Activated CD8-positive, alpha-beta T cell treated with anti-CD3 and anti-CD28 coated beads for 36 hours (primary cell): ENCODE data around the gene ANKS1B. TPM values are rescaled to one million over a fixed set of nuclear protein-coding genes. Genes with fewer than 3 reads are reported as not detected.

Experiments used
- ATAC-seq: fragments of 200-7000 bp; cut with Tn5 transposase; one replicate; pipeline ENCODE4 v1.10.0; 2021; ENCODE audit warnings: mild to moderate bottlenecking, moderate library complexity
- CTCF ChIA-PET: fragments of 350-600 bp; sonication (Branson Sonifier 250); formaldehyde crosslinking; loops from one replicate; lab custom pipeline; 2021; ENCODE audit warnings: antibody characterized with exemption; lab: Charles Lee
- POLR2A ChIA-PET: fragments of 350-600 bp; sonication (Branson Sonifier 250); formaldehyde crosslinking; loops from one replicate; lab custom pipeline; 2021; ENCODE audit warnings: antibody characterized with exemption; lab: Charles Lee
- DNase-seq: peaks from one replicate; pipeline ENCODE4 v3.0.0-alpha.2; 2020
- H3K27ac Mint-ChIP-seq: one replicate; pipeline ENCODE4 v1.8.0; 2021; ENCODE audit warnings: mild to moderate bottlenecking, mixed read lengths
- H3K27me3 Mint-ChIP-seq: one replicate; pipeline ENCODE4 v1.8.0; 2021; ENCODE audit warnings: mixed read lengths
- H3K36me3 Mint-ChIP-seq: one replicate; pipeline ENCODE4 v1.8.0; 2021; ENCODE audit warnings: low read depth, mixed read lengths
- H3K4me1 Mint-ChIP-seq: one replicate; pipeline ENCODE4 v1.8.0; 2021; ENCODE audit warnings: low read depth, mixed read lengths
- H3K4me3 Mint-ChIP-seq: one replicate; pipeline ENCODE4 v1.8.0; 2021; ENCODE audit warnings: mild to moderate bottlenecking, moderate library complexity, mixed read lengths
- H3K9me3 Mint-ChIP-seq: one replicate; pipeline ENCODE4 v1.8.0; 2021; ENCODE audit warnings: mixed read lengths
- intact Hi-C: fragments of 100-400 bp; cut with micrococcal nuclease; formaldehyde crosslinking; loops from one replicate; pipeline ENCODE4 v1.10.0; 2022
- total RNA-seq, 2 experiments: library from RNA; stranded (reverse); gene quantifications; one replicate each; pipeline ENCODE4 v1.2.3, GENCODE V29; 2021
- TF ChIP-seq, protein P1 (sequence below): fragments of 200-600 bp; IDR thresholded peaks from one replicate; pipeline ENCODE4 v1.8.0; 2022; ENCODE audit warnings: antibody characterized with exemption, mild to moderate bottlenecking

The ANKS1B gene
- total RNA-seq, 2 experiments from 2014 or later, result 0.54 TPM; not detected in 1

DNA sequence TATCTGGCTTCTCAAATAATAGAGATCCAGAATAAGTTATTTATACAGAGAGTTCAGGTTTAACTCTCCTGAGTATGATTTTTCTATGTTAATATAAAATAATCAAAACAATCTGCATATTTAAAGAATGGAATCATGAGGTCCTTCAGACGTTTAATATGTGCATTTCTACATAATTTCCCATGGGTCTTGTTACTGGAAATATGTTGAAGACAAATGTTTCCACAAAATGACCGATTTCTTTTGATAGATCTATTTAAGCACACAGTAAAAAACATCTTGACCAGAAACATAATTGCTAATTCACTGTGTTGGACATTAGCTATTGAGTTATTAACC is 957.7 kb downstream of the ANKS1B start:
- ChIA-PET POLR2A (no interaction called here), CTCF (interaction anchor here (1.4 kb wide), 1 partner anchor 17 kb away, joined by 3 read pairs; no protein-coding TSS in a partner anchor)
- no peaks in the 10 kb centered on the region for H3K9me3 Mint-ChIP-seq
- DNase-seq (no peak), ATAC-seq (no peak)
- no peak overlapping the region for H3K27ac Mint-ChIP-seq
- no peaks in the 10 kb centered on the region for H3K4me1 Mint-ChIP-seq
- no peak overlapping the region for H3K4me3 Mint-ChIP-seq
- no peaks in the 10 kb centered on the region for H3K36me3 Mint-ChIP-seq
- TF ChIP-seq, protein P1, sequence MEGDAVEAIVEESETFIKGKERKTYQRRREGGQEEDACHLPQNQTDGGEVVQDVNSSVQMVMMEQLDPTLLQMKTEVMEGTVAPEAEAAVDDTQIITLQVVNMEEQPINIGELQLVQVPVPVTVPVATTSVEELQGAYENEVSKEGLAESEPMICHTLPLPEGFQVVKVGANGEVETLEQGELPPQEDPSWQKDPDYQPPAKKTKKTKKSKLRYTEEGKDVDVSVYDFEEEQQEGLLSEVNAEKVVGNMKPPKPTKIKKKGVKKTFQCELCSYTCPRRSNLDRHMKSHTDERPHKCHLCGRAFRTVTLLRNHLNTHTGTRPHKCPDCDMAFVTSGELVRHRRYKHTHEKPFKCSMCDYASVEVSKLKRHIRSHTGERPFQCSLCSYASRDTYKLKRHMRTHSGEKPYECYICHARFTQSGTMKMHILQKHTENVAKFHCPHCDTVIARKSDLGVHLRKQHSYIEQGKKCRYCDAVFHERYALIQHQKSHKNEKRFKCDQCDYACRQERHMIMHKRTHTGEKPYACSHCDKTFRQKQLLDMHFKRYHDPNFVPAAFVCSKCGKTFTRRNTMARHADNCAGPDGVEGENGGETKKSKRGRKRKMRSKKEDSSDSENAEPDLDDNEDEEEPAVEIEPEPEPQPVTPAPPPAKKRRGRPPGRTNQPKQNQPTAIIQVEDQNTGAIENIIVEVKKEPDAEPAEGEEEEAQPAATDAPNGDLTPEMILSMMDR, result no peak
- peaks cover 3% of the 10 kb centered on the region for H3K27me3 Mint-ChIP-seq
- intact Hi-C loops, result no loop called here

DNA sequence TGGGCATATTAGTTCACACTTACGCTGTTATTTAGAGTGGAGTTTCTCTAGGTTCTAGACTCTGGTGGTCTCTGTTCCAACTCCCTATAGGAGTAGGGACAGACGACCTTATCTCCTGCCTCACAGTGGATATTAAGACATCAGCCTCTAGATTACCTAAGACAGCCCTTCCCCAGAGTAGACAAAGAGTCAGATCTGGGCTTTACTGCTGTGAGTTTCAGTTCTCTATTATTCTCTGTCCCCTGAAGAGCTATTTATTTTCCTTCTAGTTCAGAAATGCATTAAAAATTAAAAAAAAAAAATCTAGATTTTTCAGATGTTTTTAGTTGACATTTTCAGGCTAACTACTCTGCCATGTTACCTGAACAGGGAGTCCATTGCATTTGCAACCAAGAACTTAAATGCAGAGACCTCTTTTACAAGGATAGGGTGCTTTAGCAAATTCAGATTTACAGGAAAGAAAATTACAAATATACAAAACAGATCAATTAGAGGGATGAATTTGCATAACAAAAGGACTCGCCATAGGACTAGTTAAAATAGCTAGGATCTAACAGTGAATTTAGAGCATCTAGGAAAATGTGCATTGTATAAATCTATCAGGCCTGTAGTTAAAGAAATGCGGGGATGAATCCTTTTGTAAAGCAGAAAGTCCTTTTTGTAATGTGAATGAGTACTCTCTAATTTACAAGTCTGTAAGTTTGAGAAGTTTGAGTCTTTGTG is 958.2 kb downstream of the ANKS1B start:
- no peak overlapping the region for H3K27ac Mint-ChIP-seq
- ATAC-seq, result no peak
- intact Hi-C loops, result no loop called here
- POLR2A ChIA-PET, result no interaction called here
- no peak for DNase-seq
- no peaks in the 10 kb centered on the region for H3K36me3 Mint-ChIP-seq
- H3K4me3 Mint-ChIP-seq, result no peak overlapping the region
- H3K4me1 Mint-ChIP-seq, result no peaks in the 10 kb centered on the region
- TF ChIP-seq, protein P1, result no peak
- no peaks in the 10 kb centered on the region for H3K9me3 Mint-ChIP-seq
- H3K27me3 Mint-ChIP-seq, result peaks cover 3% of the 10 kb centered on the region
- CTCF ChIA-PET, result no interaction called here

DNA sequence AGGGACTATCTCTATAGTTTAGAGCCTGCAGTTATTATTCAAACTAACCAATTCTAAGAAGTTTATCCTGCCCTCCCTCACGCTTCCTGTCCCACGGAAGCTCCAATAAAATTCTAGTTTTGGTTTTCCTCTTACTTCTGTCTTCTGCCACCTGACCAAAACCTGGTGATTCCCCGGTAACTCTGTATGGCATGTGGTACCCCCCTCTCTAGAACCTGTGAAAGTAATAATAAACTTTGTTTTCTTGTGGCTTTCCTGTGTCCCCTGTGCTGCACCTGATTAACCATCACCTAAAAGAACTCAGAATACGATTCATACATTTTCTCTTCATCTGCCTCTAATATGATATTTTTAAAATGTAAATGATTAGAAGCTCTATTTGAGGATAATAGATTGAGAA is 959.9 kb downstream of the ANKS1B start:
- ChIA-PET CTCF (interaction anchor here (1.2 kb wide), 1 partner anchor 28 kb away, joined by 3 read pairs; no protein-coding TSS in a partner anchor), POLR2A (no interaction called here)
- intact Hi-C loops, result no loop called here
- H3K36me3 Mint-ChIP-seq, result no peaks in the 10 kb centered on the region
- ATAC-seq, result no peak
- TF ChIP-seq, protein P1, result no peak
- H3K27ac Mint-ChIP-seq, result no peak overlapping the region
- H3K27me3 Mint-ChIP-seq, result peaks cover 3% of the 10 kb centered on the region
- H3K4me3 Mint-ChIP-seq, result no peak overlapping the region
- no peak for DNase-seq
- H3K9me3 Mint-ChIP-seq, result no peaks in the 10 kb centered on the region
- no peaks in the 10 kb centered on the region for H3K4me1 Mint-ChIP-seq

DNA sequence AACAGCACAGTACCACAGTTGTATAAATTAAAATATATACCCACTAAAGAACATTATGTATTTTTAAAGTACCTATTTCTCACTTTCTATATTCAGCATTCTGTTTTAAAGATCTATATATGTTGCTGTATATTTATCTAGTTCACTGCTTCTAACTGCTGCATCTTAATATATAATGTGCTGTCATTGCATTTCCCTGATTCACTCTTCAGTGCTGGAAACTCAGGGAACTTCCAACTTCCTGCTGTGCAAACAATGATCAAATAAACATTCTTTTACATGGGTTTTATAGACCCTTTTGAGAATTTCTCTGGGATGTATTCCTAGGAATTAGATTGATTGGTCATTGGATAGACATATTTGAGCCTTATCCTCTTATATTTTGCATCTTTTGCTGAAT is 960.5 kb downstream of the ANKS1B start:
- CTCF ChIA-PET, result no interaction called here
- no peaks in the 10 kb centered on the region for H3K4me1 Mint-ChIP-seq
- intact Hi-C loops, result no loop called here
- H3K9me3 Mint-ChIP-seq, result no peaks in the 10 kb centered on the region
- H3K27ac Mint-ChIP-seq, result no peak overlapping the region
- H3K27me3 Mint-ChIP-seq, result peaks cover 3% of the 10 kb centered on the region
- no peak for DNase-seq
- no peak overlapping the region for H3K4me3 Mint-ChIP-seq
- POLR2A ChIA-PET, result no interaction called here
- no peaks in the 10 kb centered on the region for H3K36me3 Mint-ChIP-seq
- no peak for ATAC-seq
- TF ChIP-seq, protein P1, result no peak

GRCh38 chr12:99020871-99021270 is 963.9 kb downstream of the ANKS1B start:
- TF ChIP-seq, protein P1, result no peak
- Mint-ChIP-seq H3K27me3 (peaks cover 1% of the 10 kb centered on the region), H3K4me1 (no peaks in the 10 kb centered on the region), H3K36me3 (no peaks in the 10 kb centered on the region), H3K9me3 (no peaks in the 10 kb centered on the region), H3K27ac (no peak overlapping the region), H3K4me3 (no peak overlapping the region)
- intact Hi-C loops, result no loop called here
- no peak for ATAC-seq
- ChIA-PET POLR2A (no interaction called here), CTCF (no interaction called here)
- DNase-seq, result no peak
